Endothelial cell of umbilical vein (primary cell): Measurements from ENCODE around the gene DGLUCY.

ENCODE experiments used
- CTCF ChIP-seq, 2 donors: IDR thresholded peaks; 1 replicate in 1 of 2; 2 replicates in 1 of 2; pipeline ENCODE4 v1.5.1; 2011; ENCODE audit warnings: low read length in 2 of 2, mild to moderate bottlenecking in 2 of 2, moderate library complexity in 2 of 2, control low read depth in 1 of 2, inconsistent platforms in 1 of 2, low read depth in 1 of 2; ENCODE audit not compliant: insufficient read depth in 1 of 2; ENCODE audit errors: extremely low read depth in 1 of 2
- EZH2 ChIP-seq: IDR thresholded peaks from 2 replicates; pipeline ENCODE4 v1.6.1; 2012; ENCODE audit warnings: borderline replicate concordance, low read depth, mild to moderate bottlenecking, moderate library complexity, low read length, inconsistent platforms; ENCODE audit not compliant: severe bottlenecking
- POLR2A ChIP-seq: IDR thresholded peaks from 2 replicates; pipeline ENCODE4 v1.6.1; 2012; ENCODE audit warnings: low read depth, mild to moderate bottlenecking, control low read depth, low read length

DNA sequence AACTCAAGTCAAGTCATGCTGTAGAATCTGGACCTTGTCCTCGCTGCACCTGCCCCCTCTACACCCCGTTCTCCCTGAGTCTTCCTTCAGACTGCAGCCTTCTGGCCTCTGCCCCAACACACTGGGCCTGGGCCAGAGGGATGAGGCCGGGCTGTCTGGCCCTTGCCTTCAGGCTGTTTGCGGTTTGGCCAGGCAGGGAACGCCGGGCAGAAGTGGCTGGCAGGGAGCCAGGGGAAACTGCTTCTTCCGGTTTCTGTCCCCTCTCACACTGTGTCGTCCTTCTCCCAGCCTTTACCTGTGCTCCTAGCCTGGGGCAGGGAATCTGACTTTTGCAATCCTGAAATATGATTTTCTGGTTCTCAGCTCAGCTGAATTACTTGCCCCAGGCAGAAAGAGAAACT is 13.5 kb downstream of the DGLUCY start:
- TF ChIP-seq CTCF (IDR thresholded peaks at IDR 0.05; ENCODE audit: extremely low read depth in 1 of 2, insufficient read depth in 1 of 2, low read depth in 1 of 2, low read length in 2 of 2) (no peak), EZH2 (no peak), POLR2A (no peak)
